WERI-Rb-1 (cell line): ENCODE data around the gene TSACC.

ENCODE experiments used
- DNase-seq: peaks from one replicate; pipeline ENCODE4 v3.0.0-alpha.2; 2020
- H3K27ac ChIP-seq: fragments of 250-450 bp; sonication (Bioruptor Pico); 2 replicates; pipeline ENCODE4 v1.5.1; 2020; ENCODE audit warnings: mild to moderate bottlenecking, moderate library complexity
- H3K27me3 ChIP-seq: fragments of 250-450 bp; sonication (Bioruptor Pico); 2 replicates; pipeline ENCODE4 v1.5.1; 2021; ENCODE audit warnings: mild to moderate bottlenecking, low read depth, moderate library complexity; ENCODE audit not compliant: insufficient read depth, severe bottlenecking
- H3K36me3 ChIP-seq: fragments of 250-450 bp; sonication (Bioruptor Pico); 2 replicates; pipeline ENCODE4 v1.5.1; 2020; ENCODE audit warnings: mild to moderate bottlenecking, moderate library complexity
- H3K4me3 ChIP-seq: 2 replicates; pipeline ENCODE4 v1.5.1; 2011; ENCODE audit warnings: low read depth, mild to moderate bottlenecking, control low read depth, low read length
- H3K9me3 ChIP-seq: fragments of 250-450 bp; sonication (Bioruptor Pico); 2 replicates; pipeline ENCODE4 v1.5.1; 2021; ENCODE audit warnings: mild to moderate bottlenecking, moderate library complexity; ENCODE audit not compliant: severe bottlenecking
- TF ChIP-seq, protein P1 (sequence below): IDR thresholded peaks from 2 replicates; pipeline ENCODE4 v1.5.1; 2011; ENCODE audit warnings: low read depth, mild to moderate bottlenecking, control low read depth, inconsistent platforms, low read length

TSACC gene

DNA sequence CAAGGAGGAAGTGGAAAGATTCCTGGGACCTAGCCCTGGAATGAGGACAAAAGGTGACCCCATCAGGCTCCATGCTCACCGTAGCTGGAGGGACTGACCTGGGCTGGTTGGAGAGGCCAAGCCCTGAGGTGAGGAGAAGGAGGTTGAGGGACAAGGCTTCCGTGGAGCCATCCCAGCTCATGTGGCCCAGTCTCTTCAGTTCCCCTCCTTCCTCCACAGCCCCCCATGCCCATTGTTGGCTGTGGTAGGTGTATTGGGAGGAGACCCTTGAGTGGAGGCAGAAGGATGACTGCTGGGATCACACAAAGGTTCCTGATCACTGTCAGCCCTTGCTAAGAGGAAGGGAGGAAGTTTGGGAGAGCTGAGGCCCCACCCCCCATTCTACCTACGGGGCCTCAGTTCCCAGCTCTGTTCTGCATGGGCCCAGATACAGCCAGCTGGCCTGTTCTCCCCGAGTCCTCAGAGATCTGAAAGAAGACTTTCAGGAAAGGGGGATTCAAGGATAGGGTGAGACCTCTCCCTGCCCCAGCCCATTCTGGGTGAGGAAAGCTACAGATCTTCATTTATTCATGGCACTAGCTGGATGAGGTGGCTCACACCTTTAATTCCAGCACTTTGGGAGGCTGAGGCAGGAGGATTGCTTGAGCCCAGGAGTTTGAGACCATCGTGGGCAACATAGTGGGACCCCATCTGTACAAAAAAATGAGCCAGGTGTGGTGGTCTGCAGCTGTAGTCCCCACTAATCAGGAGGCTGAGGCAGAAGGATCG, 48.0 kb downstream of the TSACC start:
- Histone ChIP-seq H3K36me3 (no peaks in the 10 kb centered on the region), H3K4me3 (no peak overlapping the region), H3K9me3 (no peaks in the 10 kb centered on the region), H3K27me3 (peaks cover 9% of the 10 kb centered on the region), H3K27ac (no peak overlapping the region)
- no peak for DNase-seq
- TF ChIP-seq, protein P1, sequence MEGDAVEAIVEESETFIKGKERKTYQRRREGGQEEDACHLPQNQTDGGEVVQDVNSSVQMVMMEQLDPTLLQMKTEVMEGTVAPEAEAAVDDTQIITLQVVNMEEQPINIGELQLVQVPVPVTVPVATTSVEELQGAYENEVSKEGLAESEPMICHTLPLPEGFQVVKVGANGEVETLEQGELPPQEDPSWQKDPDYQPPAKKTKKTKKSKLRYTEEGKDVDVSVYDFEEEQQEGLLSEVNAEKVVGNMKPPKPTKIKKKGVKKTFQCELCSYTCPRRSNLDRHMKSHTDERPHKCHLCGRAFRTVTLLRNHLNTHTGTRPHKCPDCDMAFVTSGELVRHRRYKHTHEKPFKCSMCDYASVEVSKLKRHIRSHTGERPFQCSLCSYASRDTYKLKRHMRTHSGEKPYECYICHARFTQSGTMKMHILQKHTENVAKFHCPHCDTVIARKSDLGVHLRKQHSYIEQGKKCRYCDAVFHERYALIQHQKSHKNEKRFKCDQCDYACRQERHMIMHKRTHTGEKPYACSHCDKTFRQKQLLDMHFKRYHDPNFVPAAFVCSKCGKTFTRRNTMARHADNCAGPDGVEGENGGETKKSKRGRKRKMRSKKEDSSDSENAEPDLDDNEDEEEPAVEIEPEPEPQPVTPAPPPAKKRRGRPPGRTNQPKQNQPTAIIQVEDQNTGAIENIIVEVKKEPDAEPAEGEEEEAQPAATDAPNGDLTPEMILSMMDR: no peak

DNA sequence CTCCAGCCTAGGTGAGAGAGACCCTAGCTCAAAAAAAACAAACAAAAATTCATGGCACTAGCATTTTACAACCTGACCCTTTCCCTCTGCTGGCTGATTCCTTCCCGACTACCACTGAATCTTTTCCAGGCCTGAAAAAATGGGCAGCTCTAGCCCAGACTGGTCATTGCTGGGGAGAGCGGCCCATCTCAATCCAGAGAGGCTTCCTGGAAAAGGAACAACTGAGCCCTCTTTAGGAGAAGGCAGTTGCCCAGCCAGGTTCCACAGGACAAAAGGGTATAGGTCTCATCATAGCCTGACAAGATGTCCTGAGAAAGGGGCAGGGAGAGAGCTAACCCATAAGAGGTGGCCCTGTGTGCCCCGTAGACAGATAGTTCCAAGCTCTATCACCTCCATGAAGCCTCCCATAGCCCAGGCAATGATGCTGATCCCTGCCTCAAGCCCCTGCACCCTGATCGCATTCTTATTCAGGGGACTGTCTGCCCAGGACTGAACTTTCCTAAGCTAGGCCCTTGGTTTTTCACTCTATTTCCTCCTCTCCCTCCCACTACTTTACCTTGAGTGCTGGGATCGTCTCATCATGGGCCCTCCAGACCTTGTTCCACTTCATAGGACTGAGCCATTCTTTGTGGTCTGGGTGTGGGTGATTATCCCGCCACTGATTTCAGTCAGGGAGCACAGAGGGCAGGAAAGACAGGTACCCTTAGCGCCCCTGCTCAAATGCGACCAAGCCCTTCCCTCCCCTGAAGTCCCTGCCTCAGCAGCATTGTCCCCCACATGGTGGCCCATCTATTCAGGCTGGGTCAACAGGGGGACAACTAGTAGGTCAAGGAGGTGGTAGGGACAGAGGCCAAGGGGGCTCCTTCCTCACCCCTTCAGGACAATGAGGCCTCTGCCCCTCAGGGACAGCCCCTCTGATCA, 48.9 kb downstream of the TSACC start:
- Histone ChIP-seq H3K27ac (no peak overlapping the region), H3K4me3 (no peak overlapping the region), H3K36me3 (no peaks in the 10 kb centered on the region), H3K27me3 (peaks cover 18% of the 10 kb centered on the region), H3K9me3 (no peaks in the 10 kb centered on the region)
- DNase-seq: no peak
- TF ChIP-seq, protein P1: no peak

DNA sequence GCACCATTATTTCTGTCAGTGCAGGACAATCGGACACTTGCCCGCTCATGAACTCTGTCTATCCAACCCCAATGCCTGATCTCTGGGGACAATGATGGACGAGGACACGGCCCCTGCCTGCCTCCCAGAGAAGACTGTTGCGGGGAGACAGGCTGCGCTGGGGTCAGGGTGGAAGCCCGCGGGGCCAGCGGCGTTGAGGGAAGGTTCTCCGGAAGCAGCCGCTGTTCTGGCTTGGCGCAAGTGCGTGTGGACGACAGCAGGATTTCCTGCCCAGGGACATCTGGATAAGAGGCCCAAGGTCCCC, 49.5 kb downstream of the TSACC start:
- H3K4me3 ChIP-seq: no peak overlapping the region
- TF ChIP-seq, protein P1: no peak
- no peaks in the 10 kb centered on the region for H3K36me3 ChIP-seq
- DNase-seq: no peak
- no peak overlapping the region for H3K27ac ChIP-seq
- peaks cover 18% of the 10 kb centered on the region for H3K27me3 ChIP-seq
- no peaks in the 10 kb centered on the region for H3K9me3 ChIP-seq

DNA sequence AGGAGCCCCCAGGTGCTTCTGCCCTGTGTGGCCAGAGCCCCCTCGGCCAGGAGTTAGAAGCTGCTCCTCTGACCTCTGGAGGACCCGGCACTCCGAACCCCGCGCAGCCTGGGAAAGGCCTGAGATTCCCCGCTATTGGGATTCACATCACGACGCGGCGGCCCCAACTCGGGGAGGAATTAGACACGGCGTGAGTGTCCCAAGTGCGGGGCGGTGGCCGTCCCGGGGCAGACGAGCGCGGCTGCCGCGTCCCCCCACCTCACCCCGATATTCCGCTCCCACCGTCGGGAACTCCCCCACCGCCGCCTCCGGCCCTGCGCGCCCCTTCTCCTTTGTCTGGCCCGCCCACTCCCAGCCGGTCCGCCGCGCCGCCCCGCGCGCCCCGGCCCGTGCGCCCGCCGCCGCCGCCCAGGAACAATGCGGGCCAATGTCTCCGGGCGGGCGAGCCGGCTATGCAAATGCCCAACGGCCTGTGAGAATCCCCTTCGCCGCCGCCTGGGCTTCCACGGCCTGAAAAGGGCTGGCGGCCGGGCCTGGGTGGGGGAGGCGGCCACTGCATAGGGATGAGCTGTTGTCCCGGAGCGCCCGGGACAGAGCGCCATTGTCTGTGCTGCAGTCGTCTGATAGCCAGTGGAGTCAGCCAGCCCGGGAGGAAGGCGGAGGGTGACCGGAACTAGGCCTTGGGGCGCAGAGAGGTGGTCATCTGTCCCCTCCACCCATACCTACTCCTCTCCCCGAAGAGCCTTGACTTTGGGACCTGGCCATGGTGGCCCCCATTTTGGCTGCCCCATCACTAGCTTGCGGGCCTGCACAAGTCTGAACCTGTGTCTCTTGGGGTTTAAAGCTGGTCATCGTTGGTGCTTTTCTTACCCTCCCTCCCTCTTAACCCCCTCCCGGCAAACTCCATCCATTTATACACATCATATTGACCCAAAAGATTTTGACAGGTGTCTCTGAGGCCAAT, 50.1 kb downstream of the TSACC start:
- no peak for DNase-seq
- TF ChIP-seq, protein P1: no peak
- Histone ChIP-seq H3K27ac (no peak overlapping the region), H3K36me3 (no peaks in the 10 kb centered on the region), H3K4me3 (no peak overlapping the region), H3K9me3 (no peaks in the 10 kb centered on the region), H3K27me3 (peaks cover 18% of the 10 kb centered on the region)

DNA sequence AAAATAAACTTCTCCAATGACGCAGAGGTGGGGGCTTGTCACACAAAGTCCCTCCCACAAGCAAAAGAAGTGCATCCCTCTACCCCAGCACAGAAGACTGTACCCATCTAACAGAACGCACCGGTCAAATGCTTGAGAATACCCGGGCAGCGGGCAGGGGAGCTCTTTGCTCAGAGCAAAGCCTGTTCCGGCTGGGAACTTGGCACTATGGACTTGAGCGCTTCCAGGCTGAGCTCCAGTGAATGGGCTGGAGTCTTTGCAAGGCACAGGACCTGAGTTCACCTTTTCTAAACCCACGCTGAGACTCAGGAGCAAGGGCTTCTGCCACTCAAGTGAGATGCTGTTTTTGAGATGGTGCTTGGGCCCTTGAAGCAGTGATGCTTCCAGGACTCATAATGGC, 51.0 kb downstream of the TSACC start:
- H3K9me3 ChIP-seq: no peaks in the 10 kb centered on the region
- no peak overlapping the region for H3K27ac ChIP-seq
- TF ChIP-seq, protein P1: no peak
- no peak overlapping the region for H3K4me3 ChIP-seq
- no peaks in the 10 kb centered on the region for H3K36me3 ChIP-seq
- H3K27me3 ChIP-seq: peaks cover 18% of the 10 kb centered on the region
- DNase-seq: no peak
